ENCODE measurements around the gene NIPBL. TPM values are rescaled to one million over a fixed set of nuclear protein-coding genes. Genes with fewer than 3 reads are reported as not detected.

The NIPBL gene
- total RNA-seq, 4 donors from 2014 or later: 26.7 to 73.8 (median 64.4) TPM

GRCh38 chr5:36948041-36948440 lies 71.5 kb downstream of the NIPBL start:
- no peak overlapping the region for H3K27ac ChIP-seq

GRCh38 chr5:36948650-36949049 lies 72.1 kb downstream of the NIPBL start:
- 80 to 83% methylated on average over 1 of the region's 1 CpG for WGBS, 2 donors (ENCODE audit: low coverage in 1 of 2)
- intact Hi-C loops (cut with DNase I; ENCODE audit: low total_unique reads): no loop called here

More at GRCh38 chr5:36948041-36948440, 71.5 kb downstream of the NIPBL start:
- no peaks in the 10 kb centered on the region for H3K9me3 ChIP-seq
- in situ Hi-C loops (cut with MboI; ENCODE audit: low pct_ligation_motif_present in 1 of 4, low pct_unique_long_range_greater_than_20kb in 1 of 4, low sequenced_read_pairs in 3 of 4): no loop called here
- DNase-seq: no peak
- H3K27me3 ChIP-seq: no peaks in the 10 kb centered on the region
- H3K36me3 ChIP-seq: no peaks in the 10 kb centered on the region
- intact Hi-C loops (cut with DNase I; ENCODE audit: low total_unique reads): no loop called here
- TF ChIP-seq EP300 (IDR thresholded peaks at IDR 0.05; ENCODE audit: low read depth): no peak
- no peak for TF ChIP-seq CTCF (IDR thresholded peaks at IDR 0.05)
- no peak for TF ChIP-seq POLR2AphosphoS5 (IDR thresholded peaks at IDR 0.05)
- H3K4me3 ChIP-seq: no peak overlapping the region
- peaks cover 9 to 41% (median 18%) of the 10 kb centered on the region in 4 donors for H3K4me1 ChIP-seq

GRCh38 chr5:36949593-36949992 lies 73.0 kb downstream of the NIPBL start:
- Histone ChIP-seq H3K4me1 (peaks cover 9 to 41% (median 18%) of the 10 kb centered on the region in 4 donors), H3K9me3 (no peaks in the 10 kb centered on the region), H3K4me3 (no peak overlapping the region), H3K27ac (no peak overlapping the region), H3K27me3 (no peaks in the 10 kb centered on the region), H3K36me3 (no peaks in the 10 kb centered on the region)
- TF ChIP-seq POLR2A (IDR thresholded peaks at IDR 0.05) (no peak), CTCF (IDR thresholded peaks at IDR 0.05) (no peak)
- 72 to 85% methylated on average over 1 of the region's 1 CpG for WGBS, 2 donors (ENCODE audit: low coverage in 1 of 2)
- in situ Hi-C loops (cut with MboI; ENCODE audit: low pct_ligation_motif_present in 1 of 4, low pct_unique_long_range_greater_than_20kb in 1 of 4, low sequenced_read_pairs in 3 of 4) (no loop called here), intact Hi-C loops (cut with DNase I; ENCODE audit: low total_unique reads) (no loop called here)
- no peak for DNase-seq

More at GRCh38 chr5:36948650-36949049, 72.1 kb downstream of the NIPBL start:
- DNase-seq: no peak
- Histone ChIP-seq H3K36me3 (no peaks in the 10 kb centered on the region), H3K4me3 (no peak overlapping the region), H3K27me3 (no peaks in the 10 kb centered on the region), H3K4me1 (peaks cover 9 to 41% (median 18%) of the 10 kb centered on the region in 4 donors), H3K27ac (no peak overlapping the region), H3K9me3 (no peaks in the 10 kb centered on the region)
- in situ Hi-C loops (cut with MboI; ENCODE audit: low pct_ligation_motif_present in 1 of 4, low pct_unique_long_range_greater_than_20kb in 1 of 4, low sequenced_read_pairs in 3 of 4): no loop called here
- TF ChIP-seq EP300 (IDR thresholded peaks at IDR 0.05; ENCODE audit: low read depth) (no peak), POLR2A (IDR thresholded peaks at IDR 0.05) (no peak), POLR2AphosphoS5 (IDR thresholded peaks at IDR 0.05) (no peak), CTCF (IDR thresholded peaks at IDR 0.05) (no peak)

GRCh38 chr5:36950586-36951457 lies 74.3 kb downstream of the NIPBL start:
- no peak for DNase-seq
- Histone ChIP-seq H3K27me3 (no peaks in the 10 kb centered on the region), H3K9me3 (no peaks in the 10 kb centered on the region), H3K4me1 (peaks cover 9 to 38% (median 18%) of the 10 kb centered on the region in 4 donors), H3K36me3 (peaks cover 0 to 6% (median 0%) of the 10 kb centered on the region in 4 donors), H3K4me3 (no peak overlapping the region), H3K27ac (no peak overlapping the region)
- intact Hi-C loops (cut with DNase I; ENCODE audit: low total_unique reads): no loop called here
- in situ Hi-C loops (cut with MboI; ENCODE audit: low pct_ligation_motif_present in 1 of 4, low pct_unique_long_range_greater_than_20kb in 1 of 4, low sequenced_read_pairs in 3 of 4): no loop called here
- WGBS, 2 donors (ENCODE audit: low coverage in 1 of 2): 49 to 55% methylated on average over 4 to 5 of the region's 5 CpGs
- TF ChIP-seq POLR2A (IDR thresholded peaks at IDR 0.05) (no peak), POLR2AphosphoS5 (IDR thresholded peaks at IDR 0.05) (no peak), CTCF (IDR thresholded peaks at IDR 0.05) (no peak), EP300 (IDR thresholded peaks at IDR 0.05; ENCODE audit: low read depth) (no peak)

All from transverse colon (tissue), 4 donors.